ENCODE measurements around the gene KRT84. TPM values are rescaled to one million over a fixed set of nuclear protein-coding genes. Genes with fewer than 3 reads are reported as not detected.

Gene KRT84
- total and polyA plus RNA-seq, 9 of the 15 experiments (the other 6 are each of a cell fraction or from before 2014, with no cell fraction given) = not detected

DNA sequence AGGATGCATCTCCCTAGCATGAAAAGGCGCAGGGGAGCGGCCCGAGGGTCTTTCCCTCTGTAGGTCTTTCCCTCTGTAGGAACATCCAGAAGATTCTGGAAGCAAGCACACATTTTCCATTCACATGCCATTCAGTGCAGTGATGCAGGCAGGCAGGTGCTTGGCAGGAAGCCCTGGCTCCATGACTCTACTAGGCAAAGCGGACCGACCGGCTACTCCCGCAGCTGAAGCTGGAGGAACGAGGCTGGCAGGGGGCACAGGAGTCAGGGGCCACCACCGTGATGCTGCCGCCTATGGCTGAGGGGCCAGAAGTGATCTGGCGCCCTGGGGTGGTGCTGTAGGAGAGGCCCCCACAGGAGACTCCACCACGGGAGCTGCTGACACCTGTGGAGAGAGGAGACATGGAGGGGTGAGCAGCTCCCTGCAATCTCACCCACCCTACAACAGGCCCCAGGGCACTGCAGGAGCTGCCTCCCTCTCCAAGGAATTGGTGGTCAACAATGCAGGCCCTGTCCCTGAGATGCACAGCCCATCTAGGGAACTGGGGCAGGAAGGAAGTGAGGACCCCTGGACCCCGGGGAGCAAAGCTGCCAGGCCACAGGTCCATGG lies 24.7 kb downstream of the KRT84 start (continued):
- TF ChIP-seq AFF1 (IDR thresholded peaks at IDR 0.05; ENCODE audit: low read depth in 1 of 2, partially characterized antibody in 2 of 2) (no peak), CCNT2 (IDR thresholded peaks at IDR 0.05; ENCODE audit: borderline replicate concordance, extremely low read depth, insufficient read length, low read depth, low read length) (no peak), ZBTB49 (CRISPR knock-in tag; IDR thresholded peaks at IDR 0.05; ENCODE audit: borderline replicate concordance) (no peak), ZEB2 (IDR thresholded peaks at IDR 0.05) (no peak), HLTF (IDR thresholded peaks at IDR 0.05) (no peak), ZNF121 (CRISPR knock-in tag; conservative IDR thresholded peaks at IDR 0.05) (no peak), STAT5A (IDR thresholded peaks at IDR 0.05; ENCODE audit: borderline replicate concordance, low read length) (no peak), ZFP1 (CRISPR knock-in tag; IDR thresholded peaks at IDR 0.05) (no peak)
